ENCODE measurements around the gene UGP2.

The UGP2 gene

GRCh38 chr2:63851691-63852311 lies 10.1 kb downstream of the UGP2 start:
- Histone ChIP-seq H3K36me3 (ENCODE audit: insufficient read depth, low read length) (no peaks in the 10 kb centered on the region), H3K9ac (ENCODE audit: low read length) (no peak overlapping the region), H3K27ac (ENCODE audit: low read depth, low read length) (no peak overlapping the region), H3K27me3 (ENCODE audit: control insufficient read depth in 1 of 2, insufficient read depth in 2 of 2, low read length in 2 of 2) (no peaks in the 10 kb centered on the region), H3K4me3 (ENCODE audit: low read depth in 1 of 2, low read length in 2 of 2) (no peak overlapping the region), H3K4me1 (ENCODE audit: insufficient read depth, low read length) (peaks cover 29% of the 10 kb centered on the region), H3K9me3 (ENCODE audit: low read length) (no peaks in the 10 kb centered on the region)

GRCh38 chr2:63853527-63854310 lies 12.0 kb downstream of the UGP2 start:
- Histone ChIP-seq H3K4me1 (ENCODE audit: insufficient read depth, low read length) (peaks cover 26% of the 10 kb centered on the region), H3K9me3 (ENCODE audit: low read length) (no peaks in the 10 kb centered on the region), H3K27ac (ENCODE audit: low read depth, low read length) (no peak overlapping the region), H3K4me3 (ENCODE audit: low read depth in 1 of 2, low read length in 2 of 2) (no peak overlapping the region), H3K27me3 (ENCODE audit: control insufficient read depth in 1 of 2, insufficient read depth in 2 of 2, low read length in 2 of 2) (no peaks in the 10 kb centered on the region), H3K9ac (ENCODE audit: low read length) (no peak overlapping the region), H3K36me3 (ENCODE audit: insufficient read depth, low read length) (peaks cover 11% of the 10 kb centered on the region)

- no peaks in the 10 kb centered on the region for H3K9me3 ChIP-seq (ENCODE audit: low read length)
- H3K27me3 ChIP-seq (ENCODE audit: control insufficient read depth in 1 of 2, insufficient read depth in 2 of 2, low read length in 2 of 2): no peaks in the 10 kb centered on the region
- H3K4me3 ChIP-seq (ENCODE audit: low read depth in 1 of 2, low read length in 2 of 2): no peak overlapping the region
- H3K4me1 ChIP-seq (ENCODE audit: insufficient read depth, low read length): peaks cover 16% of the 10 kb centered on the region
- no peak overlapping the region for H3K9ac ChIP-seq (ENCODE audit: low read length)
- peaks cover 11% of the 10 kb centered on the region for H3K36me3 ChIP-seq (ENCODE audit: insufficient read depth, low read length)
- no peak overlapping the region for H3K27ac ChIP-seq (ENCODE audit: low read depth, low read length)
Measured at GRCh38 chr2:63855418-63856302, 14.0 kb downstream of the UGP2 start.

GRCh38 chr2:63856303-63856603 lies 14.6 kb downstream of the UGP2 start:
- peaks cover 11% of the 10 kb centered on the region for H3K4me1 ChIP-seq (ENCODE audit: insufficient read depth, low read length)
- H3K4me3 ChIP-seq (ENCODE audit: low read depth in 1 of 2, low read length in 2 of 2): no peak overlapping the region
- H3K9me3 ChIP-seq (ENCODE audit: low read length): no peaks in the 10 kb centered on the region
- no peak overlapping the region for H3K27ac ChIP-seq (ENCODE audit: low read depth, low read length)
- no peak overlapping the region for H3K9ac ChIP-seq (ENCODE audit: low read length)
- no peaks in the 10 kb centered on the region for H3K27me3 ChIP-seq (ENCODE audit: control insufficient read depth in 1 of 2, insufficient read depth in 2 of 2, low read length in 2 of 2)
- H3K36me3 ChIP-seq (ENCODE audit: insufficient read depth, low read length): peaks cover 11% of the 10 kb centered on the region

GRCh38 chr2:63858291-63858690 lies 16.6 kb downstream of the UGP2 start:
- H3K27me3 ChIP-seq (ENCODE audit: control insufficient read depth in 1 of 2, insufficient read depth in 2 of 2, low read length in 2 of 2): no peaks in the 10 kb centered on the region
- H3K36me3 ChIP-seq (ENCODE audit: insufficient read depth, low read length): peaks cover 11% of the 10 kb centered on the region
- peaks cover 17% of the 10 kb centered on the region for H3K4me1 ChIP-seq (ENCODE audit: insufficient read depth, low read length)
- no peak overlapping the region for H3K4me3 ChIP-seq (ENCODE audit: low read depth in 1 of 2, low read length in 2 of 2)
- no peak overlapping the region for H3K27ac ChIP-seq (ENCODE audit: low read depth, low read length)
- H3K9ac ChIP-seq (ENCODE audit: low read length): no peak overlapping the region
- no peaks in the 10 kb centered on the region for H3K9me3 ChIP-seq (ENCODE audit: low read length)

GRCh38 chr2:63861220-63861822 lies 19.6 kb downstream of the UGP2 start:
- Histone ChIP-seq H3K4me1 (ENCODE audit: insufficient read depth, low read length) (peaks cover 11% of the 10 kb centered on the region), H3K4me3 (ENCODE audit: low read depth in 1 of 2, low read length in 2 of 2) (no peak overlapping the region), H3K36me3 (ENCODE audit: insufficient read depth, low read length) (peaks cover 11% of the 10 kb centered on the region), H3K27me3 (ENCODE audit: control insufficient read depth in 1 of 2, insufficient read depth in 2 of 2, low read length in 2 of 2) (no peaks in the 10 kb centered on the region), H3K9me3 (ENCODE audit: low read length) (no peaks in the 10 kb centered on the region), H3K9ac (ENCODE audit: low read length) (no peak overlapping the region), H3K27ac (ENCODE audit: low read depth, low read length) (no peak overlapping the region)

GRCh38 chr2:63862806-63863205 lies 21.1 kb downstream of the UGP2 start:
- Histone ChIP-seq H3K27me3 (ENCODE audit: control insufficient read depth in 1 of 2, insufficient read depth in 2 of 2, low read length in 2 of 2) (no peaks in the 10 kb centered on the region), H3K9ac (ENCODE audit: low read length) (no peak overlapping the region), H3K4me1 (ENCODE audit: insufficient read depth, low read length) (peaks cover 11% of the 10 kb centered on the region), H3K36me3 (ENCODE audit: insufficient read depth, low read length) (peaks cover 4% of the 10 kb centered on the region), H3K27ac (ENCODE audit: low read depth, low read length) (no peak overlapping the region), H3K9me3 (ENCODE audit: low read length) (no peaks in the 10 kb centered on the region), H3K4me3 (ENCODE audit: low read depth in 1 of 2, low read length in 2 of 2) (no peak overlapping the region)

GRCh38 chr2:63863707-63864106 lies 22.0 kb downstream of the UGP2 start:
- no peaks in the 10 kb centered on the region for H3K27me3 ChIP-seq (ENCODE audit: control insufficient read depth in 1 of 2, insufficient read depth in 2 of 2, low read length in 2 of 2)
- no peaks in the 10 kb centered on the region for H3K9me3 ChIP-seq (ENCODE audit: low read length)
- H3K36me3 ChIP-seq (ENCODE audit: insufficient read depth, low read length): no peaks in the 10 kb centered on the region
- no peak overlapping the region for H3K27ac ChIP-seq (ENCODE audit: low read depth, low read length)
- no peak overlapping the region for H3K9ac ChIP-seq (ENCODE audit: low read length)
- H3K4me3 ChIP-seq (ENCODE audit: low read depth in 1 of 2, low read length in 2 of 2): no peak overlapping the region
- H3K4me1 ChIP-seq (ENCODE audit: insufficient read depth, low read length): peaks cover 11% of the 10 kb centered on the region

GRCh38 chr2:63865159-63865799 lies 23.6 kb downstream of the UGP2 start:
- no peak overlapping the region for H3K9ac ChIP-seq (ENCODE audit: low read length)
- no peak overlapping the region for H3K4me3 ChIP-seq (ENCODE audit: low read depth in 1 of 2, low read length in 2 of 2)
- H3K9me3 ChIP-seq (ENCODE audit: low read length): no peaks in the 10 kb centered on the region
- H3K27ac ChIP-seq (ENCODE audit: low read depth, low read length): no peak overlapping the region
- no peaks in the 10 kb centered on the region for H3K36me3 ChIP-seq (ENCODE audit: insufficient read depth, low read length)
- H3K27me3 ChIP-seq (ENCODE audit: control insufficient read depth in 1 of 2, insufficient read depth in 2 of 2, low read length in 2 of 2): no peaks in the 10 kb centered on the region
- H3K4me1 ChIP-seq (ENCODE audit: insufficient read depth, low read length): peaks cover 11% of the 10 kb centered on the region

GRCh38 chr2:63866009-63866709 lies 24.5 kb downstream of the UGP2 start:
- Histone ChIP-seq H3K9me3 (ENCODE audit: low read length) (no peaks in the 10 kb centered on the region), H3K27ac (ENCODE audit: low read depth, low read length) (no peak overlapping the region), H3K27me3 (ENCODE audit: control insufficient read depth in 1 of 2, insufficient read depth in 2 of 2, low read length in 2 of 2) (no peaks in the 10 kb centered on the region), H3K4me1 (ENCODE audit: insufficient read depth, low read length) (peaks cover 11% of the 10 kb centered on the region), H3K9ac (ENCODE audit: low read length) (no peak overlapping the region), H3K36me3 (ENCODE audit: insufficient read depth, low read length) (no peaks in the 10 kb centered on the region), H3K4me3 (ENCODE audit: low read depth in 1 of 2, low read length in 2 of 2) (no peak overlapping the region)

Data from muscle layer of colon (tissue), 2 donors.